ENCODE data around the gene EYA4.

EYA4 gene

GRCh38 chr6:133242637-133243585, 1.8 kb downstream of the EYA4 start (continued):
- TF ChIP-seq, protein P1, sequence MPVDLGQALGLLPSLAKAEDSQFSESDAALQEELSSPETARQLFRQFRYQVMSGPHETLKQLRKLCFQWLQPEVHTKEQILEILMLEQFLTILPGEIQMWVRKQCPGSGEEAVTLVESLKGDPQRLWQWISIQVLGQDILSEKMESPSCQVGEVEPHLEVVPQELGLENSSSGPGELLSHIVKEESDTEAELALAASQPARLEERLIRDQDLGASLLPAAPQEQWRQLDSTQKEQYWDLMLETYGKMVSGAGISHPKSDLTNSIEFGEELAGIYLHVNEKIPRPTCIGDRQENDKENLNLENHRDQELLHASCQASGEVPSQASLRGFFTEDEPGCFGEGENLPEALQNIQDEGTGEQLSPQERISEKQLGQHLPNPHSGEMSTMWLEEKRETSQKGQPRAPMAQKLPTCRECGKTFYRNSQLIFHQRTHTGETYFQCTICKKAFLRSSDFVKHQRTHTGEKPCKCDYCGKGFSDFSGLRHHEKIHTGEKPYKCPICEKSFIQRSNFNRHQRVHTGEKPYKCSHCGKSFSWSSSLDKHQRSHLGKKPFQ (tag by site-specific recombination; IDR thresholded peaks at IDR 0.05) = 0 out of 2 replicates have a peak, but pooled peaks have one; percentile 35
- TF ChIP-seq, protein P2, sequence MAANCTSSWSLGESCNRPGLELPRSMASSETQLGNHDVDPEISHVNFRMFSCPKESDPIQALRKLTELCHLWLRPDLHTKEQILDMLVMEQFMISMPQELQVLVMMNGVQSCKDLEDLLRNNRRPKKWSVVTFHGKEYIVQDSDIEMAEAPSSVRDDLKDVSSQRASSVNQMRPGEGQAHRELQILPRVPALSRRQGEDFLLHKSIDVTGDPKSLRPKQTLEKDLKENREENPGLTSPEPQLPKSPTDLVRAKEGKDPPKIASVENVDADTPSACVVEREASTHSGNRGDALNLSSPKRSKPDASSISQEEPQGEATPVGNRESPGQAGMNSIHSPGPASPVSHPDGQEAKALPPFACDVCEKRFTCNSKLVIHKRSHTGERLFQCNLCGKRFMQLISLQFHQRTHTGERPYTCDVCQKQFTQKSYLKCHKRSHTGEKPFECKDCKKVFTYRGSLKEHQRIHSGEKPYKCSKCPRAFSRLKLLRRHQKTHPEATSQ (tag by site-specific recombination; IDR thresholded peaks at IDR 0.05) = no peak
- TF ChIP-seq ZNF16 (tag by site-specific recombination; IDR thresholded peaks at IDR 0.05; ENCODE audit: low read depth) (no peak), ZNF501 (tag by site-specific recombination; IDR thresholded peaks at IDR 0.05) (peak; percentile 48; the same call in 1 of the 2 replicates), ZNF169 (tag by site-specific recombination; IDR thresholded peaks at IDR 0.05) (no peak), ZNF561 (tag by site-specific recombination; IDR thresholded peaks at IDR 0.05; ENCODE audit: borderline replicate concordance) (no peak), ZNF580 (tag by site-specific recombination; IDR thresholded peaks at IDR 0.05) (0 out of 2 replicates have a peak, but pooled peaks have one; percentile 11), ZFP37 (tag by site-specific recombination; IDR thresholded peaks at IDR 0.05) (peak; percentile 31; the same call in 1 of the 2 replicates), ZNF776 (tag by site-specific recombination; IDR thresholded peaks at IDR 0.05; ENCODE audit: borderline replicate concordance) (no peak), ZNF621 (tag by site-specific recombination; IDR thresholded peaks at IDR 0.05) (no peak), ZNF610 (tag by site-specific recombination; IDR thresholded peaks at IDR 0.05; ENCODE audit: borderline replicate concordance) (no peak), BCL11A (tag by site-specific recombination; IDR thresholded peaks at IDR 0.05; ENCODE audit: low read depth) (0 out of 2 replicates have a peak, but pooled peaks have one; percentile 18), ZFP3 (tag by site-specific recombination; IDR thresholded peaks at IDR 0.05; ENCODE audit: low read depth) (no peak), HOXC10 (CRISPR knock-in tag; IDR thresholded peaks at IDR 0.05) (no peak), ZNF624 (tag by site-specific recombination; IDR thresholded peaks at IDR 0.05) (no peak), ZNF48 (tag by site-specific recombination; IDR thresholded peaks at IDR 0.05) (no peak), ZNF830 (tag by site-specific recombination; IDR thresholded peaks at IDR 0.05; ENCODE audit: low read depth) (no peak), PATZ1 (tag by site-specific recombination; IDR thresholded peaks at IDR 0.05) (no peak; the same call in 1 of the 2 replicates), ZNF211 (tag by site-specific recombination; IDR thresholded peaks at IDR 0.05; ENCODE audit: low read depth) (no peak), ZNF555 (tag by site-specific recombination; conservative IDR thresholded peaks at IDR 0.05) (no peak), ZNF133 (tag by site-specific recombination; IDR thresholded peaks at IDR 0.05) (no peak), SCRT2 (tag by site-specific recombination; IDR thresholded peaks at IDR 0.05) (peak; percentile 96), TRIM28 (IDR thresholded peaks at IDR 0.05; ENCODE audit: borderline replicate concordance, low read length) (0 out of 2 replicates have a peak, but pooled peaks have one; percentile 17), ZNF670 (tag by site-specific recombination; IDR thresholded peaks at IDR 0.05; ENCODE audit: low read depth) (no peak)
- TF ChIP-seq, protein P3, sequence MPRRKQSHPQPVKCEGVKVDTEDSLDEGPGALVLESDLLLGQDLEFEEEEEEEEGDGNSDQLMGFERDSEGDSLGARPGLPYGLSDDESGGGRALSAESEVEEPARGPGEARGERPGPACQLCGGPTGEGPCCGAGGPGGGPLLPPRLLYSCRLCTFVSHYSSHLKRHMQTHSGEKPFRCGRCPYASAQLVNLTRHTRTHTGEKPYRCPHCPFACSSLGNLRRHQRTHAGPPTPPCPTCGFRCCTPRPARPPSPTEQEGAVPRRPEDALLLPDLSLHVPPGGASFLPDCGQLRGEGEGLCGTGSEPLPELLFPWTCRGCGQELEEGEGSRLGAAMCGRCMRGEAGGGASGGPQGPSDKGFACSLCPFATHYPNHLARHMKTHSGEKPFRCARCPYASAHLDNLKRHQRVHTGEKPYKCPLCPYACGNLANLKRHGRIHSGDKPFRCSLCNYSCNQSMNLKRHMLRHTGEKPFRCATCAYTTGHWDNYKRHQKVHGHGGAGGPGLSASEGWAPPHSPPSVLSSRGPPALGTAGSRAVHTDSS (tag by site-specific recombination; IDR thresholded peaks at IDR 0.05) = no peak
- TF ChIP-seq, protein P4, sequence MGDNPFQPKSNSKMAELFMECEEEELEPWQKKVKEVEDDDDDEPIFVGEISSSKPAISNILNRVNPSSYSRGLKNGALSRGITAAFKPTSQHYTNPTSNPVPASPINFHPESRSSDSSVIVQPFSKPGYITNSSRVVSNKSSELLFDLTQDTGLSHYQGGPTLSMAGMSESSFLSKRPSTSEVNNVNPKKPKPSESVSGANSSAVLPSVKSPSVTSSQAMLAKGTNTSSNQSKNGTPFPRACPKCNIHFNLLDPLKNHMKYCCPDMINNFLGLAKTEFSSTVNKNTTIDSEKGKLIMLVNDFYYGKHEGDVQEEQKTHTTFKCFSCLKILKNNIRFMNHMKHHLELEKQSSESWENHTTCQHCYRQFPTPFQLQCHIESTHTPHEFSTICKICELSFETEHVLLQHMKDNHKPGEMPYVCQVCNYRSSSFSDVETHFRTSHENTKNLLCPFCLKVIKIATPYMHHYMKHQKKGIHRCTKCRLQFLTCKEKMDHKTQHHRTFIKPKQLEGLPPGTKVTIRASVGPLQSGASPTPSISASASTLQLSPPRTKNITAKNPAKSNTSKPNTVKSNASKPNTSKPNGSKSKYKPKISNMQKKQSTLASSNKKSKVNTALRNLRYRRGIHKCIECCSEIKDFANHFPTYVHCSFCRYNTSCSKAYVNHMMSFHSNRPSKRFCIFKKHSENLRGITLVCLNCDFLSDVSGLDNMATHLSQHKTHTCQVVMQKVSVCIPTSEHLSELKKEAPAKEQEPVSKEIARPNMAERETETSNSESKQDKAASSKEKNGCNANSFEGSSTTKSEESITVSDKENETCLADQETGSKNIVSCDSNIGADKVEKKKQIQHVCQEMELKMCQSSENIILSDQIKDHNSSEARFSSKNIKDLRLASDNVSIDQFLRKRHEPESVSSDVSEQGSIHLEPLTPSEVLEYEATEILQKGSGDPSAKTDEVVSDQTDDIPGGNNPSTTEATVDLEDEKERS (tag by site-specific recombination; IDR thresholded peaks at IDR 0.05) = no peak
